Measurements from ENCODE around the gene ADARB2.

- no peak for TF ChIP-seq CTCF (IDR thresholded peaks at IDR 0.05)
- TF ChIP-seq POLR2A (IDR thresholded peaks at IDR 0.05), result no peak
- no peak for TF ChIP-seq EP300 (IDR thresholded peaks at IDR 0.05)
Measured at GRCh38 chr10:1369197-1369596, 368.1 kb downstream of the ADARB2 start.
